SKM-1 (cell line): Measurements from ENCODE around the gene GPR3.
"Not testable (repeated sequence)": the region's sequence is repeated elsewhere in the genome, so short reads cannot be mapped to it uniquely, and the experiment has no call there.

Experiments
- DNase-seq: peaks from one replicate; lab custom pipeline; 2025; ENCODE audit not compliant: unreplicated experiment; lab: John Stamatoyannopoulos, UW

The GPR3 gene

GRCh38 chr1:27418326-27419185 lies 26.1 kb downstream of the GPR3 start:
- no peak for DNase-seq

GRCh38 chr1:27423709-27424108 lies 31.3 kb downstream of the GPR3 start:
- DNase-seq: no peak

GRCh38 chr1:27427329-27427728 lies 34.9 kb downstream of the GPR3 start:
- no peak for DNase-seq

- no peak for DNase-seq
Observed at GRCh38 chr1:27427816-27428315, 35.4 kb downstream of the GPR3 start.

GRCh38 chr1:27428316-27429028 lies 36.0 kb downstream of the GPR3 start:
- DNase-seq: no peak

- DNase-seq: no peak
Observed at GRCh38 chr1:27429029-27429425, 36.6 kb downstream of the GPR3 start.

GRCh38 chr1:27430903-27431600 lies 38.6 kb downstream of the GPR3 start:
- peak; percentile 15 for DNase-seq

GRCh38 chr1:27431601-27431940 lies 39.1 kb downstream of the GPR3 start:
- DNase-seq: no peak

GRCh38 chr1:27432725-27433124 lies 40.3 kb downstream of the GPR3 start:
- DNase-seq: not testable (repeated sequence)

GRCh38 chr1:27433706-27434105 lies 41.3 kb downstream of the GPR3 start:
- no peak for DNase-seq

- peak; percentile 95 for DNase-seq
Observed at GRCh38 chr1:27435566-27436203, 43.3 kb downstream of the GPR3 start.

GRCh38 chr1:27436204-27437159 lies 44.1 kb downstream of the GPR3 start:
- no peak for DNase-seq

GRCh38 chr1:27438621-27439061 lies 46.2 kb downstream of the GPR3 start:
- DNase-seq: no peak

- no peak for DNase-seq
Observed at GRCh38 chr1:27439150-27439549, 46.7 kb downstream of the GPR3 start.

GRCh38 chr1:27444632-27445031 lies 52.2 kb downstream of the GPR3 start:
- no peak for DNase-seq
